HepG2 (cell line): ENCODE measurements around the gene KRT32. TPM values are rescaled to one million over a fixed set of nuclear protein-coding genes. Genes with fewer than 3 reads are reported as not detected.
A peak's percentile ranks its signal among the peaks of the same experiment; 100 is the strongest.

ENCODE experiments used
- ATAC-seq: fragments of 200-7000 bp; cut with Tn5 transposase; 3 replicates; pipeline ENCODE4 v1.9.1; 2020; ENCODE audit warnings: mild to moderate bottlenecking, moderate library complexity
- BruUV-seq: library from RNA; stranded (reverse); fragments of 400-500 nt; replicated peaks from 2 replicates; lab custom pipeline; 2021; lab: Mats Ljungman, UMichigan
- CTCF ChIA-PET: fragments of 300-600 bp; formaldehyde crosslinking; extraction: SDS; loops from one replicate; lab custom pipeline; 2021; ENCODE audit warnings: low total read pairs, inconsistent platforms, low intra/inter-chr PET ratio; lab: Yijun Ruan, JAX
- POLR2A ChIA-PET: fragments of 350-600 bp; sonication (Branson Sonifier 250); formaldehyde crosslinking; loops from one replicate; lab custom pipeline; 2020; ENCODE audit warnings: antibody characterized with exemption, inconsistent platforms; lab: Yijun Ruan, JAX
- DNase-seq: peaks from one replicate; pipeline ENCODE4 v3.0.0-alpha.2; 2015; ENCODE audit warnings: low spot score
- FAIRE-seq: peaks from 3 replicates; lab custom pipeline; 2011; peaks lifted over from hg19 to GRCh38; lab: Jason Lieb, UNC
- H2AFZ ChIP-seq: one replicate; pipeline ENCODE4 v1.6.1; 2011; ENCODE audit warnings: low read length, inconsistent platforms
- H3K27ac ChIP-seq: fragments of 300-600 bp; 3 replicates; pipeline ENCODE4 v1.8.0; 2011; ENCODE audit warnings: mixed run types, mild to moderate bottlenecking, mixed read lengths, low read length, inconsistent platforms; ENCODE audit not compliant: insufficient read depth; ENCODE audit errors: extremely low read length
- H3K27me3 ChIP-seq, 2 experiments: fragments of 200-600 bp in 1 of 2; 2 replicates in 1 of 2; 3 replicates in 1 of 2; pipeline versions ENCODE4 v1.6.0 to v1.8.0; 2011; ENCODE audit warnings: low read length in 2 of 2, mild to moderate bottlenecking in 2 of 2, moderate library complexity in 2 of 2, inconsistent platforms in 1 of 2; ENCODE audit not compliant: insufficient read depth in 2 of 2, control insufficient read depth in 1 of 2
- H3K36me3 ChIP-seq, 2 experiments: fragments of 200-600 bp in 1 of 2; replicated peaks in 1 of 2; 2 replicates in 1 of 2; 3 replicates in 1 of 2; pipeline versions ENCODE4 v1.5.1 to v1.8.0; 2011; ENCODE audit warnings: low read length in 2 of 2, inconsistent platforms in 1 of 2; ENCODE audit not compliant: insufficient read depth in 2 of 2, control insufficient read depth in 1 of 2
- H3K4me1 ChIP-seq: 2 replicates; pipeline ENCODE4 v1.5.1; 2012; ENCODE audit warnings: low read length, inconsistent platforms; ENCODE audit not compliant: insufficient read depth
- H3K4me2 ChIP-seq: 2 replicates; pipeline ENCODE4 v1.6.0; 2011; ENCODE audit warnings: low read depth, low read length, inconsistent platforms
- H3K4me3 ChIP-seq, 3 experiments: fragments of 200-600 bp in 1 of 3; sonication (generic), shearing (Covaris generic) in 1 of 3; replicated peaks in 1 of 3; 2 replicates each; pipeline ENCODE4 v1.5.1; 2011 to 2016; ENCODE audit warnings: low read length in 3 of 3, inconsistent platforms in 2 of 3, low read depth in 2 of 3, mild to moderate bottlenecking in 2 of 3, control low read depth in 1 of 3, mixed read lengths in 1 of 3; ENCODE audit not compliant: insufficient read depth in 1 of 3
- H3K79me2 ChIP-seq: one replicate; pipeline ENCODE4 v1.6.1; 2011; ENCODE audit warnings: low read length, inconsistent platforms; ENCODE audit not compliant: insufficient read depth
- H3K9ac ChIP-seq: 2 replicates; pipeline ENCODE4 v1.6.0; 2011; ENCODE audit warnings: mild to moderate bottlenecking, low read depth, low read length, inconsistent platforms; ENCODE audit not compliant: insufficient read depth
- H3K9me3 ChIP-seq: 2 replicates; pipeline ENCODE4 v1.5.1; 2012; ENCODE audit warnings: mild to moderate bottlenecking, low read length
- H4K20me1 ChIP-seq: 2 replicates; pipeline ENCODE4 v1.6.0; 2011; ENCODE audit warnings: inconsistent platforms, mild to moderate bottlenecking, low read length, moderate library complexity; ENCODE audit not compliant: insufficient read depth
- JDP2 ChIP-seq: sonication (generic); formaldehyde crosslinking; IDR thresholded peaks from 2 replicates; pipeline ENCODE4 v1.8.1; 2022; ENCODE audit warnings: missing genetic modification reagents, borderline replicate concordance
- ZNF552 ChIP-seq: sonication (generic); formaldehyde crosslinking; IDR thresholded peaks from 2 replicates; pipeline ENCODE4 v1.9.0; 2022; ENCODE audit warnings: missing genetic modification reagents, mild to moderate bottlenecking, borderline replicate concordance
- ZNF687 ChIP-seq: sonication (generic); formaldehyde crosslinking; IDR thresholded peaks from 2 replicates; pipeline ENCODE4 v1.5.1; 2020; ENCODE audit warnings: mild to moderate bottlenecking, missing genetic modification reagents, moderate library complexity
- WGBS: methylation state at CpG from one replicate; pipeline ENCODE4 v1.1.6; 2017; ENCODE audit warnings: low lambda C conversion rate; 5-methylcytosine and 5-hydroxymethylcytosine counted together
- in situ Hi-C: cut with HindIII; loops from 2 replicates; pipeline ENCODE4 v1.10.0; 2017; ENCODE audit warnings: low pct_unique_long_range_greater_than_20kb; ENCODE audit not compliant: extremely low pct_ligation_motif_present
- intact Hi-C: fragments of 100-400 bp; cut with micrococcal nuclease; formaldehyde crosslinking; loops from one replicate; pipeline ENCODE4 v1.10.0; 2022; ENCODE audit not compliant: unreplicated experiment
- polyA plus RNA-seq, 8 experiments: library from polyadenylated mRNA; depleted of rRNA in 3 of 8; stranded (reverse) in 7 of 8; unstranded in 1 of 8; fragments of >200 nt; fragmentation: Illumina TruSeq in 4 of 8; extraction: Trizol in 4 of 8; gene quantifications; 2 replicates each; pipeline versions ENCODE4 v1.2.1 to v1.2.3, GENCODE V29; 2011 to 2016; ENCODE audit warnings: low read depth in 4 of 8, missing spikeins in 1 of 8, mixed read lengths in 1 of 8; ENCODE audit not compliant: insufficient read depth in 1 of 8
- total RNA-seq, 5 experiments: library from RNA; depleted of rRNA; stranded (reverse); fragments of >200 nt; fragmentation: Illumina TruSeq; extraction: Trizol; gene quantifications; 2 replicates each; pipeline ENCODE4 v1.2.3, GENCODE V29; 2016; ENCODE audit warnings: low read depth in 1 of 5

Gene KRT32
- total and polyA plus RNA-seq, 2 of the 13 experiments (the other 11 are each of a cell fraction or from before 2014, with no cell fraction given), result not detected

GRCh38 chr17:41489531-41489930 lies 22.3 kb upstream of the KRT32 start, which contains the start of gene KRT36:
TSS of gene KRT36 (minus strand) at chr17:41489910. CDS start at chr17:41489864, 46 bp downstream.
- no peaks in the 10 kb centered on the region for H3K36me3 ChIP-seq
- no peak within 1 kb of the TSS for H2AFZ ChIP-seq
- no peaks in the 10 kb centered on the region for H3K9me3 ChIP-seq
- H3K4me2 ChIP-seq, result no peak within 1 kb of the TSS
- ChIA-PET POLR2A (no interaction called here), CTCF (interaction anchor here (3.9 kb wide), 1 partner anchor 59 kb away, joined by 39 read pairs; no protein-coding TSS in a partner anchor)
- peaks cover 12% of the 10 kb centered on the region for H3K4me1 ChIP-seq
- no peaks in the 10 kb centered on the region for H4K20me1 ChIP-seq
- H3K79me2 ChIP-seq, result no peaks in the 10 kb centered on the region
- no peak within 1 kb of the TSS for H3K9ac ChIP-seq
- no peak within 1 kb of the TSS for H3K4me3 ChIP-seq
- peaks cover 1 to 42% of the 10 kb centered on the region in 2 experiments; a peak in 4 of 5 replicates for H3K27me3 ChIP-seq
- WGBS, result 38% methylated on average over 6 of the region's 12 CpGs
- BruUV-seq, result no TSS peak
- in situ Hi-C loops, result loop anchor here (5.0 kb wide), 1 partner anchor 58 kb away; no protein-coding TSS in a partner anchor
- no peak for DNase-seq
- H3K27ac ChIP-seq, result no peak within 1 kb of the TSS
- FAIRE-seq, result no peak
- no peak for ATAC-seq
- intact Hi-C loops, result no loop called here
- 0 out of 2 replicates have a peak, but pooled peaks have one; percentile 8 for TF ChIP-seq ZNF687 (CRISPR knock-in tag)
- TF ChIP-seq JDP2, result no peak
- no peak for TF ChIP-seq ZNF552 (CRISPR knock-in tag)
